GM12891 (cell line): ENCODE results near the gene VPS52.

Source experiments
- DNase-seq: peaks from one replicate; pipeline ENCODE4 v3.0.0; 2011; ENCODE audit warnings: low spot score; ENCODE audit not compliant: insufficient read length
- FAIRE-seq: peaks from 2 replicates; lab custom pipeline; 2011; peaks lifted over from hg19 to GRCh38; lab: Jason Lieb, UNC
- PAX5 ChIP-seq: IDR thresholded peaks from 2 replicates; pipeline ENCODE4 v1.6.1; 2011; ENCODE audit warnings: low read length, moderate library complexity, mild to moderate bottlenecking; ENCODE audit not compliant: insufficient read depth, severe bottlenecking
- POLR2A ChIP-seq: IDR thresholded peaks from 2 replicates; pipeline ENCODE4 v1.6.1; 2011; ENCODE audit warnings: low read depth, low read length, control low read depth
- POLR2AphosphoS5 ChIP-seq: IDR thresholded peaks from 2 replicates; pipeline ENCODE4 v1.6.1; 2011; ENCODE audit warnings: low read depth, low read length, control low read depth
- POU2F2 ChIP-seq: IDR thresholded peaks from 2 replicates; pipeline ENCODE4 v1.6.1; 2011; ENCODE audit warnings: low read depth, mild to moderate bottlenecking, control low read depth, low read length, moderate library complexity
- SPI1 ChIP-seq: IDR thresholded peaks from 2 replicates; pipeline ENCODE4 v1.6.1; 2011; ENCODE audit warnings: low read depth, low read length, control low read depth
- TAF1 ChIP-seq: IDR thresholded peaks from 2 replicates; pipeline ENCODE4 v1.6.1; 2011; ENCODE audit warnings: low read depth, low read length, control low read depth

Gene VPS52

GRCh38 chr6:33204415-33205190, 67.1 kb downstream of the VPS52 start, which contains the start of gene HSD17B8:
TSS of gene HSD17B8 (plus strand) at chr6:33204655. CDS start at chr6:33204669, 14 bp downstream.
- DNase-seq = peak; percentile 93
- FAIRE-seq = peak; percentile 93
- TF ChIP-seq POU2F2 = no peak
- TF ChIP-seq TAF1 = peak; percentile 67; the same call in 1 of the 2 replicates
- peak; percentile 73; the same call in 1 of the 2 replicates for TF ChIP-seq POLR2AphosphoS5
- TF ChIP-seq PAX5 = peak; percentile 15
- TF ChIP-seq POLR2A = peak; percentile 74
- no peak for TF ChIP-seq SPI1

- FAIRE-seq (no peak), DNase-seq (no peak)
- TF ChIP-seq TAF1 (no peak), POU2F2 (no peak), POLR2AphosphoS5 (no peak), POLR2A (no peak), SPI1 (no peak)
Measured at GRCh38 chr6:33204165-33204414, 67.6 kb downstream of the VPS52 start.

GRCh38 chr6:33203443-33204164, 68.1 kb downstream of the VPS52 start:
- DNase-seq (no peak), FAIRE-seq (no peak)
- no peak for TF ChIP-seq TAF1
- TF ChIP-seq POU2F2 = no peak
- TF ChIP-seq POLR2A = no peak
- no peak for TF ChIP-seq SPI1
- no peak for TF ChIP-seq PAX5
- TF ChIP-seq POLR2AphosphoS5 = no peak

GRCh38 chr6:33202799-33203198, 68.9 kb downstream of the VPS52 start:
- no peak for TF ChIP-seq SPI1
- TF ChIP-seq POU2F2 = no peak
- TF ChIP-seq POLR2A = no peak
- TF ChIP-seq POLR2AphosphoS5 = no peak
- no peak for TF ChIP-seq TAF1
- TF ChIP-seq PAX5 = no peak
- DNase-seq (no peak), FAIRE-seq (no peak)

- FAIRE-seq = no peak
- DNase-seq = no peak
- TF ChIP-seq POLR2A (no peak), POLR2AphosphoS5 (no peak), SPI1 (no peak), POU2F2 (no peak), PAX5 (no peak), TAF1 (no peak)
Measured at GRCh38 chr6:33201935-33202334, 69.7 kb downstream of the VPS52 start.

- TF ChIP-seq TAF1 = no peak
- no peak for TF ChIP-seq POLR2A
- no peak for TF ChIP-seq POLR2AphosphoS5
- no peak for TF ChIP-seq PAX5
- TF ChIP-seq SPI1 = no peak
- TF ChIP-seq POU2F2 = no peak
- DNase-seq (no peak), FAIRE-seq (no peak)
Measured at GRCh38 chr6:33201147-33201545, 70.5 kb downstream of the VPS52 start.
